Hepatocyte (in vitro differentiated cells): Measurements from ENCODE around the gene TES.
"Not testable (repeated sequence)": the region's sequence is repeated elsewhere in the genome, so short reads cannot be mapped to it uniquely, and the experiment has no call there.

Source experiments
- EZH2 ChIP-seq: fragments of 200-600 bp; sonication (generic); IDR thresholded peaks from 2 replicates; pipeline ENCODE4 v1.6.1; 2016; ENCODE audit warnings: antibody characterized with exemption, mild to moderate bottlenecking, borderline replicate concordance
- EZH2phosphoT487 ChIP-seq: fragments of 200-600 bp; sonication (generic); IDR thresholded peaks from one replicate; pipeline ENCODE4 v1.6.1; 2018; ENCODE audit warnings: antibody characterized with exemption, mild to moderate bottlenecking, low read depth, moderate library complexity; ENCODE audit not compliant: unreplicated experiment, severe bottlenecking
- TF ChIP-seq, protein P1 (sequence below): fragments of 200-600 bp; sonication (generic); IDR thresholded peaks from 2 replicates; pipeline ENCODE4 v1.5.1; 2016; ENCODE audit warnings: antibody characterized with exemption, mild to moderate bottlenecking; ENCODE audit not compliant: poor library complexity

GRCh38 chr7:116175095-116175494 lies 35.2 kb upstream of the TES start:
- TF ChIP-seq, protein P1, sequence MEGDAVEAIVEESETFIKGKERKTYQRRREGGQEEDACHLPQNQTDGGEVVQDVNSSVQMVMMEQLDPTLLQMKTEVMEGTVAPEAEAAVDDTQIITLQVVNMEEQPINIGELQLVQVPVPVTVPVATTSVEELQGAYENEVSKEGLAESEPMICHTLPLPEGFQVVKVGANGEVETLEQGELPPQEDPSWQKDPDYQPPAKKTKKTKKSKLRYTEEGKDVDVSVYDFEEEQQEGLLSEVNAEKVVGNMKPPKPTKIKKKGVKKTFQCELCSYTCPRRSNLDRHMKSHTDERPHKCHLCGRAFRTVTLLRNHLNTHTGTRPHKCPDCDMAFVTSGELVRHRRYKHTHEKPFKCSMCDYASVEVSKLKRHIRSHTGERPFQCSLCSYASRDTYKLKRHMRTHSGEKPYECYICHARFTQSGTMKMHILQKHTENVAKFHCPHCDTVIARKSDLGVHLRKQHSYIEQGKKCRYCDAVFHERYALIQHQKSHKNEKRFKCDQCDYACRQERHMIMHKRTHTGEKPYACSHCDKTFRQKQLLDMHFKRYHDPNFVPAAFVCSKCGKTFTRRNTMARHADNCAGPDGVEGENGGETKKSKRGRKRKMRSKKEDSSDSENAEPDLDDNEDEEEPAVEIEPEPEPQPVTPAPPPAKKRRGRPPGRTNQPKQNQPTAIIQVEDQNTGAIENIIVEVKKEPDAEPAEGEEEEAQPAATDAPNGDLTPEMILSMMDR, result not testable (repeated sequence)
- not testable (repeated sequence) for TF ChIP-seq EZH2phosphoT487, EZH2
